H9 (cell line): ENCODE results near the gene ANK3. TPM values are rescaled to one million over a fixed set of nuclear protein-coding genes. Genes with fewer than 3 reads are reported as not detected.

Experiments used
- DNase-seq: peaks from one replicate; pipeline ENCODE4 v3.0.0-alpha.2; 2017
- H2AFZ ChIP-seq: one replicate; pipeline ENCODE4 v1.6.1; 2013; ENCODE audit warnings: mild to moderate bottlenecking, low read length, control low read depth, moderate library complexity
- H2AK5ac ChIP-seq: 2 replicates; pipeline ENCODE4 v1.6.1; 2013; ENCODE audit warnings: low read length, control low read depth, mixed read lengths; ENCODE audit not compliant: insufficient read length
- H2BK120ac ChIP-seq: one replicate; pipeline ENCODE4 v1.6.1; 2013; ENCODE audit warnings: low read depth, mild to moderate bottlenecking, low read length, control low read depth, inconsistent platforms; ENCODE audit not compliant: poor library complexity, severe bottlenecking
- H2BK12ac ChIP-seq: 2 replicates; pipeline ENCODE4 v1.6.1; 2013; ENCODE audit warnings: low read length, control low read depth, mixed read lengths, low read depth; ENCODE audit not compliant: insufficient read length
- H2BK15ac ChIP-seq: 2 replicates; pipeline ENCODE4 v1.6.1; 2013; ENCODE audit warnings: low read depth, low read length, control low read depth
- H2BK20ac ChIP-seq: one replicate; pipeline ENCODE4 v1.6.1; 2013; ENCODE audit warnings: low read depth, mild to moderate bottlenecking, low read length, control low read depth, inconsistent platforms; ENCODE audit not compliant: poor library complexity, severe bottlenecking
- H2BK5ac ChIP-seq: 2 replicates; pipeline ENCODE4 v1.6.1; 2013; ENCODE audit warnings: low read length, control low read depth, mixed read lengths; ENCODE audit not compliant: insufficient read length
- H3K14ac ChIP-seq: 2 replicates; pipeline ENCODE4 v1.6.1; 2013; ENCODE audit warnings: low read length, control low read depth; ENCODE audit not compliant: insufficient read depth
- H3K18ac ChIP-seq: 2 replicates; pipeline ENCODE4 v1.6.1; 2013; ENCODE audit warnings: low read depth, mild to moderate bottlenecking, mixed read lengths, low read length, control low read depth; ENCODE audit not compliant: insufficient read length
- H3K23ac ChIP-seq: 2 replicates; pipeline ENCODE4 v1.6.1; 2013; ENCODE audit warnings: low read length, control low read depth, mixed read lengths, low read depth; ENCODE audit not compliant: insufficient read length
- H3K23me2 ChIP-seq: 2 replicates; pipeline ENCODE4 v1.6.1; 2013; ENCODE audit warnings: low read depth, mild to moderate bottlenecking, mixed read lengths, low read length, control low read depth; ENCODE audit not compliant: insufficient read length, poor library complexity, severe bottlenecking
- H3K27ac ChIP-seq: 2 replicates; pipeline ENCODE4 v1.5.1; 2013; ENCODE audit warnings: low read length, control low read depth, mixed read lengths, low read depth; ENCODE audit not compliant: insufficient read length
- H3K27me3 ChIP-seq: 2 replicates; pipeline ENCODE4 v1.6.1; 2013; ENCODE audit warnings: low read length, control low read depth, inconsistent platforms; ENCODE audit not compliant: insufficient read depth
- H3K4ac ChIP-seq: 2 replicates; pipeline ENCODE4 v1.6.1; 2013; ENCODE audit warnings: low read depth, mild to moderate bottlenecking, control low read depth, inconsistent platforms, low read length, moderate library complexity
- H3K4me1 ChIP-seq: 2 replicates; pipeline ENCODE4 v1.6.1; 2013; ENCODE audit warnings: low read length, control low read depth, inconsistent platforms; ENCODE audit not compliant: insufficient read depth
- H3K4me2 ChIP-seq: 2 replicates; pipeline ENCODE4 v1.6.1; 2013; ENCODE audit warnings: low read length, control low read depth, mixed read lengths; ENCODE audit not compliant: insufficient read length, insufficient read depth
- H3K56ac ChIP-seq: 2 replicates; pipeline ENCODE4 v1.6.1; 2013; ENCODE audit warnings: low read depth, mild to moderate bottlenecking, mixed read lengths, low read length, control low read depth; ENCODE audit not compliant: insufficient read length
- H3K79me1 ChIP-seq: 2 replicates; pipeline ENCODE4 v1.6.1; 2013; ENCODE audit warnings: low read depth, mild to moderate bottlenecking, moderate library complexity, low read length, control low read depth, inconsistent platforms; ENCODE audit not compliant: insufficient read depth, poor library complexity, severe bottlenecking
- H3K79me2 ChIP-seq: 2 replicates; pipeline ENCODE4 v1.6.1; 2013; ENCODE audit warnings: low read length, control low read depth, inconsistent platforms; ENCODE audit not compliant: insufficient read depth
- H3K9ac ChIP-seq: 2 replicates; pipeline ENCODE4 v1.6.1; 2013; ENCODE audit warnings: low read length, control low read depth, mixed read lengths; ENCODE audit not compliant: insufficient read length; ENCODE audit errors: extremely low read depth
- H3K9me3 ChIP-seq: one replicate; pipeline ENCODE4 v1.6.1; 2013; ENCODE audit warnings: low read depth, low read length, inconsistent platforms; ENCODE audit not compliant: control insufficient read depth
- H3T11ph ChIP-seq: one replicate; pipeline ENCODE4 v1.6.1; 2013; ENCODE audit warnings: mild to moderate bottlenecking, low read length, control low read depth, inconsistent platforms
- H4K20me1 ChIP-seq: one replicate; pipeline ENCODE4 v1.6.1; 2013; ENCODE audit not compliant: control insufficient read depth, insufficient read length, insufficient read depth
- H4K5ac ChIP-seq: 2 replicates; pipeline ENCODE4 v1.6.1; 2013; ENCODE audit warnings: low read depth, mild to moderate bottlenecking, mixed read lengths, low read length, control low read depth; ENCODE audit not compliant: insufficient read length
- H4K8ac ChIP-seq: replicated peaks from 2 replicates; pipeline ENCODE4 v1.6.1; 2013; ENCODE audit warnings: low read length, control low read depth, mixed read lengths, low read depth; ENCODE audit not compliant: insufficient read length
- H4K91ac ChIP-seq: 2 replicates; pipeline ENCODE4 v1.6.1; 2013; ENCODE audit warnings: low read depth, mild to moderate bottlenecking, moderate library complexity, mixed read lengths, low read length, control low read depth; ENCODE audit not compliant: insufficient read length
- H3K27ac Mint-ChIP-seq, 3 experiments: 2 replicates in 2 of 3; 3 replicates in 1 of 3; pipeline ENCODE4 v1.8.0; 2020 to 2021; ENCODE audit warnings: mixed read lengths in 3 of 3, mild to moderate bottlenecking in 1 of 3, moderate library complexity in 1 of 3
- H3K27me3 Mint-ChIP-seq: 2 replicates; pipeline ENCODE4 v1.8.0; 2021; ENCODE audit warnings: low read depth, mild to moderate bottlenecking, moderate library complexity, mixed read lengths
- H3K36me3 Mint-ChIP-seq, 3 experiments: 2 replicates in 2 of 3; 3 replicates in 1 of 3; pipeline ENCODE4 v1.8.0; 2020 to 2021; ENCODE audit warnings: low read depth in 3 of 3, mixed read lengths in 3 of 3; ENCODE audit not compliant: insufficient read depth in 1 of 3
- H3K4me1 Mint-ChIP-seq, 2 experiments: 2 replicates each; pipeline ENCODE4 v1.8.0; 2020; ENCODE audit warnings: mixed read lengths in 2 of 2
- H3K4me3 Mint-ChIP-seq, 2 experiments: 2 replicates in 1 of 2; 3 replicates in 1 of 2; pipeline ENCODE4 v1.8.0; 2020 to 2021; ENCODE audit warnings: mild to moderate bottlenecking in 2 of 2, mixed read lengths in 2 of 2, moderate library complexity in 1 of 2
- H3K9me3 Mint-ChIP-seq, 2 experiments: 2 replicates in 1 of 2; 3 replicates in 1 of 2; pipeline ENCODE4 v1.8.0; 2020; ENCODE audit warnings: mild to moderate bottlenecking in 2 of 2, mixed read lengths in 2 of 2, moderate library complexity in 1 of 2
- WGBS: extraction: QIAGEN DNeasy Blood & Tissue Kit; methylation state at CpG from one replicate; pipeline ENCODE4 v1.1.7; 2013; ENCODE audit warnings: missing lambda C conversion rate, low lambda C conversion rate, mixed read lengths; ENCODE audit not compliant: insufficient read length; ENCODE audit errors: extremely low coverage; 5-methylcytosine and 5-hydroxymethylcytosine counted together
- total RNA-seq: library from RNA; stranded (reverse); gene quantifications from 2 replicates; pipeline ENCODE4 v1.2.1, GENCODE V29; 2021
- TF ChIP-seq, protein P1 (sequence below): fragments of 200-600 bp; sonication (generic); conservative IDR thresholded peaks from 3 replicates; pipeline ENCODE4 v1.8.0; 2021; ENCODE audit warnings: antibody characterized with exemption, mild to moderate bottlenecking

Gene ANK3
- total RNA-seq, 1 experiment from 2014 or later = 59.6 TPM

DNA sequence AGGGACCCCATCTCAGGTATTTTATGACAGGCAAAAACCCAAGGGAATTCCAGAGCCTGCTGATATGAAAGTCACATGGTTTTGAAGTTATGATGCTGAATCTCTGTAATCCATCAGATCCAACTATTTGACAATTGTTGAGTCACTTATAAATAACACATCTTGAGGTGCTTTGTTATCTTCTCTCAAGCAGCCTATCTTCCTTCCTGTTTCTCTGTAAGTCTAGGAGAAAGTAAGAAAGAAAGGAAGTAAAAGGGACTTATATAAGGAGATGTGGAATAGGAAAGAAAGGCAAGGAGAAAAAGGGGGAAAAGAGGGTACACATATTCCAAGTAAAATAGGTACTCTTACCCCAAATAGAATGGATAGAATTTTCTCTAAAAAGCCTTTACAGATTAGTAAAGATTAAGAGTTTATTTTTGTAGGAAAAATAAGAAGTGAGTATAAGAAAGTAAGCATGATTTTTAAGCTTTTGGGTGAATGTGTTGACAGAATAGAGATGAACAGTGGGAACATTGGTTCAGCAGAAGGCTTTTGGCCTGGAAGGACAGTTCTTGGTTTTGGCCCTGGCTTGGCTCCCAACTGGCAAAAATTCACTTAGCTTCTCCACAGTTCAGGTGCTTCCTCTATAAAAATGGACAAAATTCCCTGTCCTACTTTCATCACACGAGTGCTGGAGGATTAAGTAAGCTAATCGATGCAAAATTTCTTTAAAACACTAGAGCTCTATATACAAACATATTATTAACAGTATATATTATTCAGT, 39.6 kb upstream of the ANK3 start:
- H3K23ac ChIP-seq = no peak overlapping the region
- H3T11ph ChIP-seq = no peak overlapping the region
- no peak overlapping the region for H2AK5ac ChIP-seq
- no peak overlapping the region for H2BK20ac ChIP-seq
- H3K56ac ChIP-seq = no peak overlapping the region
- H4K91ac ChIP-seq = no peak overlapping the region
- no peak overlapping the region for H3K14ac ChIP-seq
- H2BK5ac ChIP-seq = no peak overlapping the region
- H3K79me1 ChIP-seq = no peaks in the 10 kb centered on the region
- no peaks in the 10 kb centered on the region for H3K9me3 ChIP-seq
- H3K27ac ChIP-seq = no peak overlapping the region
- Mint-ChIP-seq H3K27ac (no peak overlapping the region), H3K27me3 (no peaks in the 10 kb centered on the region), H3K4me3 (no peak overlapping the region), H3K36me3 (no peaks in the 10 kb centered on the region), H3K9me3 (no peaks in the 10 kb centered on the region), H3K4me1 (peaks cover 7 to 15% of the 10 kb centered on the region in 2 experiments)
- no peak for DNase-seq
- no peaks in the 10 kb centered on the region for H4K20me1 ChIP-seq
- H2BK120ac ChIP-seq = no peak overlapping the region
- TF ChIP-seq, protein P1, sequence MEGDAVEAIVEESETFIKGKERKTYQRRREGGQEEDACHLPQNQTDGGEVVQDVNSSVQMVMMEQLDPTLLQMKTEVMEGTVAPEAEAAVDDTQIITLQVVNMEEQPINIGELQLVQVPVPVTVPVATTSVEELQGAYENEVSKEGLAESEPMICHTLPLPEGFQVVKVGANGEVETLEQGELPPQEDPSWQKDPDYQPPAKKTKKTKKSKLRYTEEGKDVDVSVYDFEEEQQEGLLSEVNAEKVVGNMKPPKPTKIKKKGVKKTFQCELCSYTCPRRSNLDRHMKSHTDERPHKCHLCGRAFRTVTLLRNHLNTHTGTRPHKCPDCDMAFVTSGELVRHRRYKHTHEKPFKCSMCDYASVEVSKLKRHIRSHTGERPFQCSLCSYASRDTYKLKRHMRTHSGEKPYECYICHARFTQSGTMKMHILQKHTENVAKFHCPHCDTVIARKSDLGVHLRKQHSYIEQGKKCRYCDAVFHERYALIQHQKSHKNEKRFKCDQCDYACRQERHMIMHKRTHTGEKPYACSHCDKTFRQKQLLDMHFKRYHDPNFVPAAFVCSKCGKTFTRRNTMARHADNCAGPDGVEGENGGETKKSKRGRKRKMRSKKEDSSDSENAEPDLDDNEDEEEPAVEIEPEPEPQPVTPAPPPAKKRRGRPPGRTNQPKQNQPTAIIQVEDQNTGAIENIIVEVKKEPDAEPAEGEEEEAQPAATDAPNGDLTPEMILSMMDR = no peak
- WGBS = no CpG with 5 or more reads among the region's 2 CpGs
- no peak overlapping the region for H4K8ac ChIP-seq
- no peaks in the 10 kb centered on the region for H3K79me2 ChIP-seq
- no peak overlapping the region for H3K4ac ChIP-seq
- H4K5ac ChIP-seq = no peak overlapping the region
- no peak overlapping the region for H2BK15ac ChIP-seq
- no peak overlapping the region for H3K4me2 ChIP-seq
- H3K18ac ChIP-seq = no peak overlapping the region
- H3K4me1 ChIP-seq = no peaks in the 10 kb centered on the region
- H2BK12ac ChIP-seq = no peak overlapping the region
- H3K23me2 ChIP-seq = no peaks in the 10 kb centered on the region
- no peak overlapping the region for H2AFZ ChIP-seq
- no peak overlapping the region for H3K9ac ChIP-seq
- no peaks in the 10 kb centered on the region for H3K27me3 ChIP-seq
